Heart left ventricle (tissue), 13 donors: ENCODE data around the gene IQUB.
"Not testable (repeated sequence)": the region's sequence is repeated elsewhere in the genome, so short reads cannot be mapped to it uniquely, and the experiment has no call there.

ENCODE experiments used
- POLR2A ChIP-seq, 2 donors: fragments of 450-650 bp; IDR thresholded peaks; one replicate each; pipeline ENCODE4 v1.6.1; 2017; ENCODE audit warnings: antibody characterized with exemption in 2 of 2, mild to moderate bottlenecking in 2 of 2, moderate library complexity in 2 of 2
- TF ChIP-seq, protein P1 (sequence below), 12 donors: fragments of 200-600 bp; sonication (generic) in 4 of 12; IDR thresholded peaks; one replicate each; pipeline versions ENCODE4 v1.5.0 to v1.8.0; 2018 to 2022; ENCODE audit warnings: antibody characterized with exemption in 12 of 12, mild to moderate bottlenecking in 5 of 12
- donor health status: ischemic (EF 13 %, LVEDD 7.1; RV severe dilation, severe dysfunction).
- donor health status: DM: no; HTN: yes; CAD: no.
- donor health status: DM: no; HTN: no; CAD: no.
- donor health status: ischemic (EF 25% LVEDD 6.9; RV normal size, moderate dysfunction).
- donor health status: ischemic (EF 25% LVEDD 5.7; RV mildly dilated, moderate dysfunction).
- donor health status: ischemic (EF 35%, LVEDD 5.7; RV mildly dilated, moderate dysfunction).
- donor health status: nonischemic (EF 11% LVEDD 7.7; RV severe dilation, severe dysfunction).
- donor health status: DM: yes; HTN: yes; CAD: no.
- donor health status: PGD.
- donor health status: ischemic (EF 29% LVEDD 5.4; RV normal size, mild dysfunction).
- donor health status: nonischemic (EF 23%, LVEDD 6.1; RV moderate dilation, normal function).

DNA sequence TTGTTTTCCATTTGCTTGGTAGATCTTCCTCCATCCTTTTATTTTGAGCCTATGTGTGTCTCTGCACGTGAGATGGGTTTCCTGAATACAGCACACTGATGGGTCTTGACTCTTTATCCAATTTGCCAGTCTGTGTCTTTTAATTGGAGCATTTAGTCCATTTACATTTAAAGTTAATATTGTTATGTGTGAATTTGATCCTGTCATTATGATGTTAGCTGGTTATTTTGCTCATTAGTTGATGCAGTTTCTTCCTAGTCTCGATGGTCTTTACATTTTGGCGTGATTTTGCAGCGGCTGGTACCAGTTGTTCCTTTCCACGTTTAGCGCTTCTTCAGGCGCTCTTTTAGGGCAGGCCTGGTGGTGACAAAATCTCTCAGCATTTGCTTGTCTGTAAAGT, 7.9 kb downstream of the IQUB start:
- TF ChIP-seq, protein P1, sequence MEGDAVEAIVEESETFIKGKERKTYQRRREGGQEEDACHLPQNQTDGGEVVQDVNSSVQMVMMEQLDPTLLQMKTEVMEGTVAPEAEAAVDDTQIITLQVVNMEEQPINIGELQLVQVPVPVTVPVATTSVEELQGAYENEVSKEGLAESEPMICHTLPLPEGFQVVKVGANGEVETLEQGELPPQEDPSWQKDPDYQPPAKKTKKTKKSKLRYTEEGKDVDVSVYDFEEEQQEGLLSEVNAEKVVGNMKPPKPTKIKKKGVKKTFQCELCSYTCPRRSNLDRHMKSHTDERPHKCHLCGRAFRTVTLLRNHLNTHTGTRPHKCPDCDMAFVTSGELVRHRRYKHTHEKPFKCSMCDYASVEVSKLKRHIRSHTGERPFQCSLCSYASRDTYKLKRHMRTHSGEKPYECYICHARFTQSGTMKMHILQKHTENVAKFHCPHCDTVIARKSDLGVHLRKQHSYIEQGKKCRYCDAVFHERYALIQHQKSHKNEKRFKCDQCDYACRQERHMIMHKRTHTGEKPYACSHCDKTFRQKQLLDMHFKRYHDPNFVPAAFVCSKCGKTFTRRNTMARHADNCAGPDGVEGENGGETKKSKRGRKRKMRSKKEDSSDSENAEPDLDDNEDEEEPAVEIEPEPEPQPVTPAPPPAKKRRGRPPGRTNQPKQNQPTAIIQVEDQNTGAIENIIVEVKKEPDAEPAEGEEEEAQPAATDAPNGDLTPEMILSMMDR (IDR thresholded peaks at IDR 0.05), result not testable (repeated sequence)
- not testable (repeated sequence) for TF ChIP-seq POLR2A (IDR thresholded peaks at IDR 0.05)
